Suppressor macrophage treated with lipopolysaccharide for 4 hours (primary cell): ENCODE data around the gene GPC6.

ENCODE experiments used
- DNase-seq: peaks from one replicate; pipeline ENCODE4 v3.0.0-alpha.2; 2020

Gene GPC6

DNA sequence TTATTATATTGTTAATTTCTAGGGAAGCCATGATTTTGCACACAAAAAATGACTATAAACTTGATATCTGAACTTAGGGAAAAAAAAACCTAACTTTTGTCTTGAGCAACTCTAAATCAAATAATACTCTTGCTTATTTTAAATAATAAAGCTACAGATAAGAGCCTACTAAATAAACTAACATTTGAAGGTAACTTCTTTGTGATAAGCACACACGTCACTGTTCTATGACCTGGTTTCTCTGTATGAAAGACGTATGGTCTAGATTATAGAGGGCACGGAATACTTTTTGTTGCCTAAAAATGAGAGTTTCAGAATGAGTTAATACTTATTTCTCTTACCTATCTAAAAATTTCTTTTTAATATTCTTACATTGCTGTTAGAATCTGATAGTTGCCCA lies 649.6 kb downstream of the GPC6 start:
- no peak for DNase-seq

DNA sequence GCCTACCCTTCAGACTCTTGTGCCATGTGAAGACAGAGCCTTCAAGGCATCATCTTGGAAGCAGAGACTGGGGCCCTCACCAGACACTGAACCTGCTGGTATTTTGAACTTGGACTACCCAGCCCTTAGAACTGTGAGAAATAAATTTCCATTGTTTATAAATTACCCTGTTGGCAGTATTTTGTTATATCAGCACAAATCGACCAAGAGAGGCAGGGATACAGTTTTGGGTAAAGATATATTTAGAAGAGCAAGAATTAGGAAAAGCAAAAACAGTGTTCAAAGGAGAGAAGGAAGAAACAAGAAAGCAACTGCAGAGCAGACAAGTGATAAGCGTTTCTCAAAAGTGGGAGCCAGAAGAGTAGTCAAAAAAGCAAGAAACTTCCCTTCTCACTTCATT lies 652.1 kb downstream of the GPC6 start:
- no peak for DNase-seq

DNA sequence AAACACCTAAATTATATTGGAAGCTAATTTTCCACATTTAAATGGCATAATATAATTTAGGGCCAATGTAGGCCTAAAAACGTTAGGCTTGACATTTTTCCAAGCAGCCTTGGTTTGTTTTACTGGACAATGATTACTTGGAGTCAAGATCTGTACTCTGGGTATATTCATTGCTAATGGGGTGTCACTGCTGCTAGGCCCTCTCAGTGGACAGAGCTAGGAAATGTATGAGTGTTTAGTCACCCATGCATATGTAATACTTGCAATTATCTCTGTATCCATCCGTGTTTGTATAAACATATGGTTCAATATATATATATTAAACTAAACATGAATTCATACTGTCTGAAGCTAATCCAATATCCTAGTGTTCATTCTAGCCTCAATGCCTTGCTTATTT lies 654.8 kb downstream of the GPC6 start:
- DNase-seq = no peak

DNA sequence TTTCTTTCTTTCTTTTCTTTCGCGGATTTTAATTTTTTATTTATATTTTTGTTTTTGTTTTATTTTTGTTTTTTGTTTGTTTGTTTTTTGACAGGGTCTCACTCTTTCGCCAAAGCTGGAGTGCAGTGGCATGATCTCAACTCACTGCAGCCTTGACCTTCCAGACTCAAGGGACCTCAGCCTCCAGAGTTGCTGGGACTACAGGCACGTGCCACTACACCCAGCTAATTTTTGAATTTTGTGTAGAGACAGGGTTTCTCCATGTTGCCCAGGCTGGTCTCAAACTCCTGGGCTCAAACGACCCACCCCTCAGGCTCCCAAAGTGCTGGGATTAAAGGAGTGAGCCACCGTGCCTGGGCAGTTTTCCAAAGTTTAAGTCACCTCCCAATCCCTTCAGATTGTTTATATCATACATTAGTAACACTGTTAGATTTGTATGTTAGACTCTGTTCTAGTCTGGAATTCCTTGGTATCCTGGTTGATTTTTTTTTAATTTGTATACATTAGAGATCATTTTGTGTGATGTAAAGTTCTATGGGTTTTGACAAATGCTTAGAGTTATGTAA lies 655.6 kb downstream of the GPC6 start:
- no peak for DNase-seq

DNA sequence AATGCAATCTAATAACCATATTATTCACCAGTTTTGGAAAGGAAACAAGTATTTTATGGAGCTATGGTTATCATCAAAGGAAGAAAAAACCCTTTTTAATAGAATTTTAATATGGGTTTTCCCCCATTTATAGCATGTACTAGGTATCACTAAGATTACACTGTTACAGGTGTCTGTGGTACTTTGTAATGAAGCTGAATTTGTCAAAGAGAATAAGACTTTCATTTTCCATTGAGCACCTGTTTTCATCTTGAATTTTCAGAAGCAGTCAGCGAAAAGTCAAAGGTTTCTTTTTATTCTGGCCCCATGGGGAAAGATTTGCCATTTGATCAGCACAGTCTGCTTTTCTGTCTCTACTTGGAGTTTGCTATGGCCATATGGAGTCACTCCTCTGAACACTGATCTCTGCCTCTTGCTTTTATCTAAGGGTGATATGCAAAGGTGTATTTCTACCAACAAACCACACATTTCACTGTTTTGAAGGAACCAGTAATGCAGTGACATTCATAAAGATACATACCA lies 662.9 kb downstream of the GPC6 start:
- DNase-seq = no peak

DNA sequence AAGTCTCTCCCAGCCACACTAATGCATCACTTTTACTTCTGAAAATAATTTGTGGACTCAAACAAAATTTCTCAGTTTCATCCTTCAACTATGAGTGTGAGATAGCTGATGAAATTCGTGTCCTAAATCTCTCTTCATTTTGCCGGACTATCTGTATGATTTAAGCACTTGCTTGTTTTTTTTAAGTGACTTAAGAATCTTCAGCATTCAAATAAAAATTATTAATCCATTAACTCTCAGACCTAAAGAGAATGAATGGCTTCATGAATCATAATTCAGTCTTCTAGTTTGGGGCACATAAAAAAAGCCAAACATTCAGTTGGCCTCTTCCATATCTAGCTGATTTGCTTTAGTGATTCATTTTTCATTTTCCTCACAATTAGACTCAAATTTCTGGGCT lies 673.4 kb downstream of the GPC6 start:
- DNase-seq = no peak

DNA sequence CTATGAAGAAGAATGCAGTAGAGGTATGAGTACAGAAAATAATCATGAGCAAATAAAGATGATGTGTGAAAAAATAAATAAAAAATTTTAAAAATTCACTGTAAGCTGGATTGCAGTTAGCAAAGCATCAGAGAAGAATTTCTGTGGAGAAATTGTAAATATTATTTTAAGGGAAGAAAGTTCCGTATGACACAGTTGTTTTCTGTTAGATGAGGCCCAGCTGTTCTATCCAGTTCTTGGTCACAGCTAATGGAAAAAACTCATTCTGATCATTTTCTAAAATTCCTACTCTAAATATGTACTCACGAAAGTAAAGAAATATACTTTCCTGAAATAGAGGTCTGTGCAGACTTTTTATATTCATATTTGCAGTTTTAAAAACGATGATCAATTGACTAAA lies 674.1 kb downstream of the GPC6 start:
- DNase-seq = no peak

DNA sequence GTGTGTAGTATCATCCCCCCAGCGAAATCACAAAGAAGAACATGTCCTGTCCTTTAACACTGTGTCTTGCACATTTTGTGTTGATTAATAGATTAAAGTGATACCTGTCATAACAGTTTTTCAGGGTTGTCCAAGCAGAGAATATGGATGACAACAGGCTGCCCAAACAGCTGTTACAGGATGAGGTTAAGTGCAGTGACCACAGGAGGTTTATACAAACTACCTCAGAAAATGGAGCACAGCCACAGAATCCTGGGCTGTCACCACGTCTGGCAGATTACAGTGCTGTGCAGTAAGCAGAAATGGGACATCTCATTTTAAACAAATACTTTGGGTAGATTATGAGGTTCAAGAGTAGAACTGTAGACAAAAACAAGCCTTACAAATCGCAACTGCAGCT lies 677.3 kb downstream of the GPC6 start:
- DNase-seq = no peak

DNA sequence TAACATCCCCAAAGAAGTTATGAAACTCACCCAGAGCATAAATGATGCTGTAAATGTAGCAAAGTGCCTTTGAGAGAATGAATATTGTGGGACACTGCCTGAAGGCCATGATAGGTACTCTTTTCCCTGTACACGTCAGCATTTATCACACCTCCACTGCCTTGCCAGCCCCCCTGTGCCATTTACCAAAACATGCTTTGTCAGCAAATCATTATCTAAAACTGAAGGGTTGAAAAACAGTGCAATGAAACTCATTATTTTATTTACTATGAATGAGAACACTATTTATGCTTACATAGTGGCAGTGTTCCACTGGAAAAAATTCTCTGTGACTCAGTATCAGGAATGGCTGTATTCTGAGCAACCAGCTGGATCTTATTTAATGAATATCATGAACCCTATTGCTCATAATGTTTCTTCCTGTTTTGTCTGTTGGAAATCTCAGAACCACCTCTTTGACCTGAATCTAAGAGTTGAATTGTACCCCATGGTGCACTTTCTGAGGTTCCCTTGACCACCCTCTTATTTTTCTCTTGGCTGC lies 688.7 kb downstream of the GPC6 start:
- no peak for DNase-seq

DNA sequence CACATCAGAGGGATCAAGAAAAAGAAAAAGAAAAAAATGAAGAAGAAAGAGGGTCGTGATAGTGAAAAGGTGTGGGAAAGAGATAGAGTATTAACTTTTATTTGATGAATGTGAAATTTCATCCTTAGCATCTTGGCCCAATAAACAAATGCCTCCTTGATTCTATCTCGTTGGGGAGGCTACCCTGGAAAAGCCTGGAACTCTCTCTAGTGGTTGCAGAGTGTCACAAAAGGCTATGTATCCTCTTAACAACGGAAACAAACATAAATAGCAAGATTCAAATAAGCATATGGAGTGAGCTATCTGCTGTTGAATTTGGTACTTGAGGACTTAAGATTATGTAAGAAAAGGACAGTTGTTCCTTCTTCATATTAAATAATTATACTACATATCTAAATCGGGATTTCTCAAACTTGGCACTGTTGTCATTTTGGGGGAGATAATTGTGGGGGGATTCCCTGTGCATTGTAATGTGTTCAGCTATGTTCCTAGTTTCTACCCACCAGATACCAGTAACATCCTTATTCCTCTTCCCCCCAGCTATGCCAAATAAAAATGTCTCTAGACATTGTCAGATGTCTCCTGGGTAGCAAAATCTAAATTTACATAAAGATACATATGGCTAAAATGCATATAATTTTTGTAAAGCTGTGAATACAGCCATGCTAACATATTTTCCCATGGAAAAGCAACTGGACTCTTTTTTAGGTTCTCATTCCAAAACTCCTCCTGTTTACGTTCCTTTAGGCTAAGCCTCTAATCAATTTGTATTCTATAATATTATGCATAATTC lies 695.7 kb downstream of the GPC6 start:
- no peak for DNase-seq

DNA sequence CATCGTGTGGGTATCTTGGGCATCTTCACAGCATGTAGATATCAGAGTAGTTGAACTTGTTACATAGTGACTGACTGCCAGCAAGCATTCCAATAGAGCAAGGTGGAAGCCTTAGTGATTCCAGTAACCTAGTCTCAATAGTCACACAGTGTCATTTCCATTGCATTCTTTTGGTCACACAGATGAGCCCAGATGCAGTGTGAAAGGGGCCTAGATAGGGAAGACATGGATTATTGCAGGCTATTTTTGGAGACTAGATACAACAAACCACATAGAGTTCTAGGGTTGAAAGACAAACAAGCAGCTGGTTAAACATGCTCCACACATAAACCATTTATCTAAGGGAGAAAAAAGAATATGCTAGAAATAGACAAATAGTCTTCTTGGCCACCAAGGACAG lies 699.4 kb downstream of the GPC6 start:
- DNase-seq = no peak

DNA sequence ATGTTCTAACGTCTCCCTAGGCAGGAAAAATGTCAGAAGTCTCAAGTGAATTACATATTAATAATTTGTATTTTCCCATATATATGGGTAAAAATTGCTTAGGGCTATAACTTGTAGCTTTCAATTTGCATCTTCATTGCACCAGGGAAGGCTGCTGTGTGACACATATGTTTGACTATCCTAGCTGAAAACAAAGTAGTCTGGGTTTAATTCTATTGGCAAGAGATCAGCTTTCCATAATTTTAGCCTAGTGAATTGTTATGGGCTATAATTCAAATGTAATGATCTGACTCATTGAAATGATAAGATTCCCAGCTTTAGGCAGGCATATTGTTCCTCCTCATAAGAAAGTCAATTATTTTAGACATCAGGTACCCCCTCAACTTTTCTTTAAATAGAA lies 699.8 kb downstream of the GPC6 start:
- no peak for DNase-seq

DNA sequence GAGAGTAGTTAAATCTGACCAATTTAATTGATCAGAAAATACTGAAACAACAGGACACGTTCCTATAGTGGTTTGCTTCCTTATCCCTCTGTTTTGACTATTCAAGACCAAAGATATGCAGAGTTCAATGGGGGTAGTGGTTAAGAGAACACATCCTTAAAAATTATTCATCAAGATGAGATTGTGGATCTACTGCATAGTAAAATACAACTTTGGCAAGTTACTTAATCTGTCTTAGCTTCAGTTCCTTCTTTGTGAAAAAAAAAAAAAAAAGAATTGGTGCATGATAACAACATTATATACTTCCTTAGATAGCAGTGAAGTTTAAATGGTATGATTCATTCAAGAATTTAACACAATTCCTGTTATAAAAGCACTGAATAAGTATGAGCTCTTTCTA lies 700.8 kb downstream of the GPC6 start:
- no peak for DNase-seq

DNA sequence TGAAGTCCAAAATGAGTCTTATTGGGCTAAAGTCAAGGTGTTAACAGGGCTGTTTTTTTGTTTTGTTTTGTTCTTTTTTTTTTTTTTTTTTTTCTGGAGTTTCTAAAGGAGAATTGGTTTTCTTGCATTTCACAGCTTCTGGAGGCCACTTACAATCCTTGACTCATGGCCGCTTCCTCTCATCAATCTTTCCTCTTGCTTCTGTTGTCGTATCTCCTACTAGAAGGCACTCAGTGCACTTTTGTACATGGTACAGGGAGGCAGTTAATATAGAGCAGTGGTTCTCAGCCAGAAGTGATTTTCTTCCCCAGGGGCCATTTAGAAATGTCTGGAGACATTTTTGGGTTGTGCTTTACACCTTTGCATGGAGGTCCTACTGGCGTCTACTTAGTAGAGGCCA lies 706.3 kb downstream of the GPC6 start:
- DNase-seq = no peak

DNA sequence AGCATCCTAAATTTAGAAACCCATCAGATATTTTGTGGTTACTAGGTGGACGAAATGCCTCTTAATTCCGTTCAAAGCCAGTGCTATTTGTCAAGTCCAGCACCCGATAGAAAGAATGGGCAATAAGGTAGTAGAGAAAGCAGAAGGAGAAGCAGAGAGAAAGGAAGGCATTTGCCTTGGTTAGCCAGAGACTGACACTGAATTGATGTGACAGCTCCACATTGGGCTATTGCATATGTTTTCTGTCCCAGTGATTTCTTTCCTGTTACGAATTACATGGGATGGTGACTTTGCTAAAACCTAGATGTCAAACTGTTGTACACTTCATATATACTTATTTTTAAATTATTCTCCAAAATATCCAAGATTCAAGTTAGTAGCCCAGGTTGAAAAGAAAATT lies 710.3 kb downstream of the GPC6 start:
- DNase-seq = no peak

DNA sequence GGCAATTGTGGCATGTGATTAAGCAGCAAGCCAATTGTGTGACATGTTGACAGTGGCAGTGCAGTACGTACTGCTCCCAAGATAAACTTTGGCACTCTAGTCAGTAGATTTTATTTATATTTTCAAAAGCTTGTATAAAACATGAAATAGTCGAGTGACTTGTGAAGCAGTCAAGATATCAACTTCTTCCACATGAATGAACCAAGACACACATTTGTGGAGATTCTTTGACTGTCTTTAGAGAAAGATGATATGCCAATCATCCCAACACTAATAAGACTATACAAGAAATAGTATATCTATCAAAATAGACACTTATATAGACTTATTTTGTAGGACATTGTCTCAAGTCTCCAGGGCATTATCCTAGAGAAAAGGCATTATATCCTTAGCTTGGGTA lies 714.8 kb downstream of the GPC6 start:
- no peak for DNase-seq

DNA sequence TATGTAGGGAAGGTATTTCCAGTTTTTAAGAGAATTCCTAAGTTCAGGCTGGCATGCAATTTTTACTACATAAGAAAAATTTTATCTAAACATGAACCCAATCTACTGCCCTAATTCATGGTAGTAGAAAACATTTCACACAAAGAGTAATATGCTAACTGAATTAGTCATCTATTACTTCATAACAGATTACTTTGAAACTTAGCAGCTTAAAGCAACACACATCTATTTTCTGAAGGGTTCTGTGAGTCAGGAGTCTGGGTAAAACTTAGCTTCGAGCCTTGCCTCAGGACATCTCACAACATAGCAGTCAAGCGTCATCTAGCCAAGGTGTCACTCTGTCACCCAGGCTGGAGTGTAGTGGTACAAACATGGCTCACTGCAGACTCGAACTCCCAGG lies 715.4 kb downstream of the GPC6 start:
- no peak for DNase-seq

DNA sequence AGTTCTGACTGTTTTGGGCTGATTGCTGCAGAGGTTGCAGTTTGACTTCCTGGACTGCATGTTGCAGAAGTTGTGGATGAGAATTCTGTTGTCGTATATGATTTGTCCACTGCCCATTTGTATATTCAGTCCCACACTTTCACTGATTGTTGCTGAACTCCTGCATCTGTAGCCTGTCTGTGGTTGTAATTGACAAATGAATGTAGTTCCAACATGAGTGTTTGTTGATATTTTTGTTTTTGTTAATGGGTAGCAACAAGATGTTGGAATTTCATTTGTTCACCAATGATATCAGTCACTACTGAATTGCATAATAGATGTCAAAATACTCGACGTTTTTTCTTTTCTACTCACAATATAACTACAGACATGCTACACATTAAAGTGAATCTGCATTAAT lies 719.0 kb downstream of the GPC6 start:
- DNase-seq = no peak

DNA sequence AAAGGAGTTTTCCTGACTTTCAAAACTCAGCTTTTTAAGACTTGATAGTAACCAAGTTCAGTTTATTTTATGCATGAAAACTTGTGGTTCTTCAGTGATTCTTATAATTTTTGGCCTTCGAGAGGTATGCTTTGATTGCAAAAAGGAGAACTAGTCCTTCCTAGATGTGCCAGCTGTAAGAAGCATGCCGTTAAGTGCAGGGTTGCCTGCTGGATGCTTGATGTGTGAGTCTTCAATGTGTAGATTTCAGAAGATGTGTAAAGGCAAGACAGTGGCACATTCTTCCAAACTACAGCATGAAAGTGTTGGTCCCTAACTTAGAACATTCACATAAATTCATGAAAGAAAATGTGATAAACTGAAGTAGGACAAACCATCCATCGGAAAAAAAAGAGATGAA lies 720.4 kb downstream of the GPC6 start:
- no peak for DNase-seq

DNA sequence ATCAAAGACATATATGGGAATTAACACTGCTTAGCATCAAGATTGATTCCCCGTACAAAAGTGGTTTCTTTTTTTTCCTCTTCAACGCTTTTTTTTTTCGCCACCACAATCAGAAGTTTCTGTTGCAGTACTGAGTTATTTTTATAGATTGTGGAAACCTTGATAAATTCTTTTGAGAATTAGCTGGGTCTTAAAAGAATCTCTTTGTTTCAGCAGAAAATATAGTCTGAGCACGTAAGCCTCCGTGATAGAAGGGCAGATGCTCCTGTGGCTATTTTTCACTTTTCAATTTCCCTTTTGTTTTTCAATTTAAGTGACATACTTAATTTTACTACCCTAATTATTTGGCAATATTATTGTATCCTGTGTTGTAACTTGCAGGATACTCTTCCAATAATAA lies 721.0 kb downstream of the GPC6 start:
- DNase-seq = no peak

DNA sequence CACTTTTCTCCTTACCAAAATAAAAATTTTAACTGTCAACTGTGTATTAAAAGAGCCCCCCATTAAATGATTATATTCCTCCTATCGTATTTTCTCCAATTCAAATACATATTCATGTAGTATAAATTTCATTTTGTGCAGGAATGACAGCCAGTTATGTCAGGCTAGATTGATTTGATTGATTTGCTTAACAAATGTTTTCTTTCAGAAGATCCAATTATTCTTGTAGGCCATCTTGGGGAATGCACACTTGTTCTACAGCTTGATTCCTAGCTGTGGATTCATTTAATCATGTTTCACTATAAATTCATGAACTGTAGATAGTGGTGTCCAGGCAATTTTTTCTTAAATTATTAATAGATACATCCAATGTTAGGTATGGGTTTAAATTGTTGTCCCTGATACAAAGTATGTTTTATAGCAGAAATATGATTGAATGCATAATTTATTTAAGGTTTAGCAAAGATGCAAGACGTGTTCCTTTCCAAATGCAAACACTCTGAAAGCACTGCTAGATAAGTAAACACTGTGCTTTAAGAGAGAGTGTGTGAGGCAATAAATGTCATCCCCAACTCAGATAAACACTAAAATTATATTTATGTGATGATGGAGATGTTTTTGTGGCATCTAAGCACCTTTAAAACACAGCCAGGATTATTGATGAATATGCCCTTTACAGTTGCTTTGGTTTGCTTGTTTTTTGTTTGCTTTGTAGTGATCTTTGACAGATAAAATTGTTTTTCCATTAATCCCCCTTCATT lies 721.7 kb downstream of the GPC6 start:
- DNase-seq = no peak

DNA sequence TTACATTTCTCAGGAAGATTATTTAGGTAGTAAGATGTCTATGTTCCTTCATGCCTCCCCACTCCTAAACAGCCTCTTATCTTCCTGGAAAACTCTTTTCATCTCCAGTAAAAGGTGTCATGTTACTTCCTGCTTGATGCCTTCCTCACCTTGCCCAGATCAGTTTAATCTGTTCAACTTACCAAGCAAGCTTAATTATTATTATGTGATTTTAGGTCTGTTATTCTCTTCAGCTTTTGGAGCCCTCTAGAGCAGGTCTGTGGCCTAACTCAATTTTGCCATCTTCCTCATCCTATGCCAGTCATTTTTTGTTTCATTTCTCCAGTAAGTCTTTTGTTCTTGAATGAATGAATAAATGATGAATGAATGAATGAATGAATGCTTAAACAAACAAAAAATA lies 724.5 kb downstream of the GPC6 start:
- DNase-seq = no peak

DNA sequence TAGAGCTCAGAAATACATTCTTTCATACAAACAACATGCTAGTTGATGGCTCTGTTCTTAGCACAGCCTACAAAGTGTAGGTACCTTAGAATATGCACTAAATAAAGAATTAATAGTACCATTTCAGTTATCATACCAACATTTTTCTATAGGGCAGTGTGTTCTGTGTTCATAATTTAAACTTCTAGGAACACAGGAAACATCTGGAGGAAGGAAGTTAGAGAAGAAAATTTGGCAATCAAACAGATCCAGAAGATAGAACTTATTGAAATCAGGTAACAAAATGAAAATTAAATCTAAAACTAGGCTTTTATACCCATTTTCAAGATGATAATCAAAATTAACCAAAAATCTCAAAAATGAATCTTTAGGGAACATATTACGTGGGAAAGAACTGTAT lies 725.3 kb downstream of the GPC6 start:
- no peak for DNase-seq

DNA sequence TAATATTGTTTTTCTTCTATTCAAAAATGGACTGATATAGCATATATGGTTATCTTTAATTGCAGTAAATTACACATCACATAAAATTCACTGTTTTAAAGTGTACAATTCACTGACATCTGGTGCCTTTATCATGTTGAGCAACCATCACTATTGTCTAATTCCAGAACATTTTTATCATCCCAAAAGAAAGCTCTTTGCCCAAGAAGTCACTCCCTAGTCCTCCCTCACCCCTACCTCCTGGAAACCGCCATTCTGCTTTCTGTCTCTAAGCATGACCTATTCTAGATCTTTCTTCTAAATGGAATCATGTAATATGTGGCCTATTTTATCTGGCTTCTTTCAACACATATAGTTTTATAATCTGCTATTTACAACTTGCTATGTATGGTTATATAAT lies 727.2 kb downstream of the GPC6 start:
- no peak for DNase-seq
